GM19463 (cell line): ENCODE data around the gene HOXA3.

Experiments used
- ATAC-seq: cut with Tn5 transposase; IDR thresholded peaks from one replicate; pipeline ENCODE4 v1.9.1; 2021; ENCODE audit warnings: mild to moderate bottlenecking, moderate library complexity; ENCODE audit not compliant: unreplicated experiment

The HOXA3 gene

DNA sequence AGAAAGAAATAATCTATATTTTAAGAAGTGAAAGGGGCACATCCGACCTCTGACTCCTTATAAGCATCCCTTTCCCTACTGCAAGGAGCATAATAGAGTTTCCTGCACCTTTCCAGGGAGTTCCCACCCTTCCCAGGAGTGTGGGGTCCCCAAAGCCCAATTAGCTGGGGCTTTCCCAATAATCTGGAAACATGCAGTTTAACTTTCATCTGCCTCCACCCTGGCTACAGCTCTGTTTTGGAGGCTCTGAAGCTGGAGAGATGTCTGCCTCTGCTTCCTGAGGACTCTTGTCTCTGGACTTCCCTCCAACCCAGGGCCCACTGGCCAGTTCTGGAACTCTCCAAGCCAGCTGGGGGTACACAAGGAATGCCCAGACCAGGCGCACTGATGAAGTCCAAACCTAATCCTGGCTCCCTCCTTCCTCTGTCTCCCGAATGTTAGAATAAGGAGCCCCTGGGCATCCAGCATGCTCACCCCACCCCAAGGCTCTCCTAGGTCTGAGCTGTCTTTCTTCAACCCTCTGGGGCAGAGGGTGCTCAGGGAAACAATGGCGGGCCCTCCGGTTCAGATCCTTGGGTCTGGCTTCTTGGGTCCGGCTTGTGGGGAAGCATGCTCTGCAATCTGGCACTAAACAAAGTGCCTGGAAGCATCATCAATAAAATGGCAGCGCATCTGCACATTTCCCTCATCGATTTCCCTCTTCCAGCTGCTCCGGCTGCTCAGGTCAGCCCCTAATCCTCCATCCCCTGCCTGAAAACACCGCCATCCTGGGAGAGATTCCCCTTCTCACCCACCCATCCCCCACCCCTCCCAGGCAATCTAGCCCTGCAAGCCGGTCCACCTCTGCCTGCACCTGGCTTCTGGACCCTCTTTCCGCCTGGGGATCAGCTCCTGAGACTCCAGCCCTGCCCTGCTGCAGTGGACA, 35.2 kb downstream of the HOXA3 start:
- no peak for ATAC-seq

DNA sequence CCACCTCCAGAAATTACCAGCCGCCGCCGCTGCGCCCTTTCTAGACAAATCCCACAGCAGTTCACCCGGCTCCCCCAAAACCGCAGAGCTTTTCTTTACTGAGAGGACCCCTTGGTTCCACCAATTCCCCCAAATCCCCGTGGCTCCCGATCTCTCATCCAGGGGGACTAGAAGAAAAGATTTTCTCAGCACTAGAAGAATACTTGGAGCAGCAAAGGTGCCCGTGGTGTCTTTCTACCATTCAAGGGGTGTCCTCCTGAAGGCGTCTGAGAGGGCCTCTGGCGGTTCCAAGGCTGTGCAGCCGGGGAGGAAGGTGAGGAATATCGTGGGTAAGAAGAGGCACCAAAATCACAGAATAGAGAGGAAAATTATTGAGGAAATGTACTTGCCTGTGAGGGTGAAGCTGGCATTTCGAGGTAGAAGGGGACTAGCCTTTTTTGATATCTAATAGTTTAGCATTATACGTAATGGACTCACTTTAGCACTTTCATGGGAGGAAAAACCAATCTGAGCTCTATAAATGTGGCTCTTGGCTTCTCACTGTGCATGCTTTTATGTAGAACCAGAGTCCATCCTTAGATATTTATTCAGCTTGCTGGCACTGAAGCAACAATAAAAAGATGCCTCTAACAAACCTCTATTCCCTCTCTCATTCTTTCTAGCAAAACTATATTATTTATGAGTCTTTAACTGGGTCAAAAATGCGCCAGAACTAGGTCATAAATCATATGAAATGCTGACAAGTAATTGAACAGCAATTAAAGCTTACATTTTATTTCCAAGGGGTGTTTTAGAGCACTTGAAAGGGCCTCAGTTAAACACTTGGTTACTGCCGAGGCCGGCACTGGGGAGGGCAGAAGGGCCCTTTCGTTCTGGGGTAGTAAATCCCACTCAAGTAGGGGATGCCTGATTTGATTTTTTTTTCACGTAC, 36.1 kb downstream of the HOXA3 start:
- ATAC-seq, result no peak

DNA sequence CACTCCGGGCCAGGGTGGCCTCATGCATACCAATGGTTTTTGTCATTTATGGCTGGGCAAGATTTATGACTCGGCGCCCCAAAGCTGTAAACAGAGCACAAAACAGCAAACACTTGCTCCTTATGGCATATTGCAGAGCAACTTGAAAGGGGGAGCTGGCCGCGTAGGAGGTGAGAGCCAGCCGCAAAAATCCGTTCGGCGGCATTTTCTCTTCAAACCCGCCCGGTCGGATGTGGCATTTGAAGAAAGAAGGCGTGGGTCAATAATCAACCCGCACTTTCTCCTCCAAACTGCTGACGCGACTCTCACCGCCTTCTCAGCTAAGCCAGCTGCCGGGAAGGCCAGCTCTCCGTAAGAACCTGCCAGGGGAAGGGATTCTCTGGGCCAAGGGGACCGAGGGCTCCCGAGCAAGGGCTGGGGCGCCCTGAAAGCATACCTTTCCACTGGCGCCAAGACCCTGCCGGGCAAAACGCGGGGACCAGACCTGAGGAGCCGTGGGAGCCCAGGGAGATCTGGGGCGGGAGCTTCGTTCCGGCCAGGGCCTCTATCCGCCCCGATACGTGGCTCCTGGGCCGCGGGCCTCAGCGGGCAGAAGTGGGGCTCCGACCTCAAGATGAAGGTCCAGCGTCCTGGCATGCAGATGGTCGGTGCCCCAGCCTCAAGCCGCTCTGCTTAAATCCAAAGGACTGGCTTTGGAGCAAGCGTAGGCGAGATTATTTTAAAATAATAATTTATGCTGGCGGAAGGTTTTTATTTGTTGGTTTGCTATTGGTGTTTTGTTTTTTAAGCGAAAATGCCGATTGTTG, 37.0 kb downstream of the HOXA3 start:
- ATAC-seq, result no peak

DNA sequence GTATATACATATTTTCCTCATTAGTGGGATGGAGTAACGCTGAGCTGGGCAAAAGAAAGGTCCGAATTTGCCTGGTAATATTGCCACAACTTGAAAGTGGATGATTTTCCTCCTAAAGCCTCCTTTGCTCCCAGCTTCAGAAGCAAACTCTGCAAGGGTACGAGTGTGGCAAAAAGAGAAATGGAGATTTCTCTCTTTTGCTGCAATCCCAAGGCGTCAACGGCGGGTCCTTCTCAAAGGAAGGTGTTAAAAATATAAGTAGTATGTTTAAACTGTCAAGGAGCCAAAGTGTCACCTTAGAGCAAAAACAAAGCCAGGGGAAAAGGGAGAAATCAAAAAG, 37.5 kb downstream of the HOXA3 start:
- no peak for ATAC-seq

DNA sequence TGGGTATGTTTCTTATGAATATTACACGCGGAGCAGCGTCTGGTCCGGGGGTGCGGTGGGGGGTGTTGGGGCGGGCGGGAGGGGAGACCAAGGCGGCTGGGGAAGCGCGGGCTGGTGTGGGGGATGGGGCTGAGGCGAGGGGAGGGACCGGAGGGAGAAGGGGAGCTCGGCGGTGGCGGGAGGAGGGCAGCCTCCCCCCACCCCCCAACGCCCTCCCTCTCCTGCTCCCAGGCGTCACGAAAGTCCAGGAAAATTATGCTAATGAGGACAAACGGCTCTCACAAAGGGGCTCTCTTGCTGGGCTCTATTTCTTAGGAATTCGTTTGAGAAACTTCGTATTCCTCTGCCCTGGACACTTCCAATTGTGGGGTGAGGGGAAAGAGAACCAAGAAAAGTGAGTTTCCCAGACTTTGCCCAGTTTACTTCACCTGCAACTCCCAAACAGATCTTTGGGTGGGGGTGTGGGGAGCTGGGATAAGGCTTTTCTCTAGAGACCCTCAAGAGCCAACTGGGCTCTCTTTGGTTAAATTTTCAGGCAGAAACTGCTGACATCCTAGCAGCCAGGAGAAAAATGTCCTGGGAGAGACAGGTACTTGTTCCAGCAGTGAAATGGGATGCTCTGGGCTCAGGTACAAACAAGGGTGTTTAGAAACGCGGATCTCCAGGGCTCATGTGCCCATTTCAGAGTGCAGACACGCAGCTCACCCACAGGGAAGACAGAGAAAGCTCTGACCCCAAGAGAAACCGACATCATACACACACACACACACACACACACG, 38.2 kb downstream of the HOXA3 start:
- ATAC-seq, result no peak

DNA sequence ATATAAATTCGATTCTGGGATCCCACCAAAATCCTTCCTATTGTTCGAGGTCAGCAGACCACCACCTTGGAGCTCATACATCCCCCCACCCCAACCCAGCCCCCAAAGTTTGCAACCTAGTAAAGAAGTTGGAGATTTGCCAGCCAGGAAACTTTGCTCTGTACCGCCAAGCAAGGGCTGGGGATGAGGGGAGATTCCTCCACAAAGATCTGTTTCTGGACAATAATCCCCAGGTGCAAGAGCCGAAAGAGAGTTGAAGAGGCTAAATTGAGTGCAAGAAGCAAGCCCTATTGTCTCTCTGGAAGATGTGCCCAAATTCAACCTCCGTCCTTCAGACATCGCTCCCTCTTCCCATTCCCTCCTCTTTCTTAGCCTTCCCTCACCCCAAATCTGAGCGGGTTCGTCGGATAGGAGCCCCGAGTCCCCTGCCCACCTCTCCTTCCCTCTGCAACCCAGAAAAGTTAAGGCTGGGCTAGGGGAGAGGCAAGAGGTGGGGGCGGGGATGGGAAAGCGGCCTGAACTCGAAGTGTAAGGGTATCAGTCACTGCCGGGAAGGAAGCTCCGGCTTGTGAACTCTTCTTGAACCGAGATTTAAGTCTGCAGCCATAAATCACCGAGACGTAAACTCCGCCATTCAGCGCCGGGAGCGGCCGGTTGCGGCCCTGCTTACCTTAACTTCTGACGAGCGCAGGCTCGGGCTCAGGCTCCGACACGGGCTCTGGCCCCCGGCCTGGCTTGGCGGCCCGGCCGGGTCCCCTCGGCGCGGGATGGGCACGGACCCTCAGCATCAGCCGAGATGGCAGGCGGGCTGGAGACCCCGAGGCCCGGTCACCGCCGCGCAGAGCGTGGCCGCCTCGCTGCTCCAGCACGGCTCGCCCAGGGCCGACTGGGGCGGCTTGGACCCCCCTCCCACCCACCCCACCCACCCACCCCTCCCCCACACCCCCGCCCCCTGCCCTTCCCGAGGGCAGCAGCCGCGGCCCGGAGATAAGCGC, 39.1 kb downstream of the HOXA3 start:
- no peak for ATAC-seq

DNA sequence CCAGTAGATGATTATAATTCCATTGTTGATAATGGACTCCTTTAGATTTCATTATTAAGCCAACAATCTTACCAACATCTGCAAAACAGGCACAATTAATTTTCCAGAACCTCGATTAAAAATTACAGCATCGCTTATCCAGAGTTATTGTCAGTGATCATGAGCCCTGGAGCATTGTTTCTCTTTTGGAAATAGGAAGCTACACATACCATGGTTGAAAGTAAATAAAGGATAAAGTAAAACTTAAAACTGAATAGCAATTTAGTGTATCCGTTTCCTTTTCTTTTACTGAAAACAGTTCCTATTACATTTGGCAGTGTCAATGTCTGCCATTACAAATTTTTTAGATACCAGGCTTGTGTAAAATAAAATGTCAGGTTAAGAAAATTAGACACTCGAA, 40.0 kb downstream of the HOXA3 start:
- ATAC-seq, result no peak

DNA sequence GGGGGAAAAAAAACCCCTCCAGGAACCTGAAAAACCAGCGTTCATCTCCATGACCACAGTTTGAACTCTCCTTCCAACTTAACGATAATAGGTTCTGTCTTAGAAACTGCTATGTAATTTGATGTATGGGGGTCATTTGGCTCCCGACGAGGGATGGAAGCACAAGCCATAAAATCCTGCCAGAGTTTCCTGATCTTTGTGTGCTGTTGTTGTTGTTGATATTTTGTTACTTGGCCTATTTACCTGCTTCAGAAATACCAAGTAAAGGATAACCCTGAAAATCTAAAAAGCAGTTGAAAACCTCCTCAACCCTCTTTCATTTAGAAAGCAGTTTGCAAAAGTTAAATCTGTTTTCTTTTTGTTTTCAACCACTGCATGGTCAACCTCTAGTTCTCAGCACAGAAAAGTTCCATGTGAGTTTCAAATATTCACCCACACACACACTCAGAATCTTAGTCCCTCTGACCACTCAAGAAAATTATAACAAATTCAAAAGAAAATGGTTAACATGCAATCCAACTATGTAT, 40.6 kb downstream of the HOXA3 start:
- no peak for ATAC-seq

DNA sequence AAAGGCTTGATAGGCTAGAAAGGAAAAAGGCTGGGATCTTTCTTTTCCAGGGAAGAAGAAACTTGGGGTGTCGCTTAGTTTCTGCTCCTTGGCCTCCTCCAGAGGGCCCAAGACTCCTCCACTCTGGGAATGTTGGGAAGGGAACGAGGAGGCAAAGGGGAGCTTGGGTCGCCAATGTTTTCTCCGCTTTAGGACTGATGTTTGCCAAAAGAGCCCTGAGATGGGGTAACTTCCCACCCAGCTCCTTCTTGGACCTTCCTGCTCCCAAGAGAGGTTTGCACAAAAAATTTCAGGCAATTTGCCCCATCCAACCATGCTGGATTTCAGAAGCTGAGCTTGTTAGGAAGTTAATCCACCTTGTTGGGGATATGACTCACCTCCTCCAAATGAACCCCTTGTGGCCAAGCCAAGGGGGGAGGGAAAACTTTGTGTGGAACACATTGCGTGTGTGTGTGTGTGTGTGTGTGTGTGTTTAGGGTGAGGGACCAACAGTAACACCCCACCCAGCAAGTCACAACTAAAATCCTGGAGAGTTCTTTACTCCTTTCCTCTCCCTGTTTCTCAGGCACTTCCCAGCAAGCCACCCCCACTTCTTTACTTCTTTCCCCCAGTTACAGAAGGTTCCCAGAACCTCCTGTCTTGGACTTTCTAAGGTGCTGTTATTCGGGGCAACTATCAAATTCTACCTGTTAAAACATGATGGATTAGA, 41.2 kb downstream of the HOXA3 start:
- ATAC-seq, result no peak

DNA sequence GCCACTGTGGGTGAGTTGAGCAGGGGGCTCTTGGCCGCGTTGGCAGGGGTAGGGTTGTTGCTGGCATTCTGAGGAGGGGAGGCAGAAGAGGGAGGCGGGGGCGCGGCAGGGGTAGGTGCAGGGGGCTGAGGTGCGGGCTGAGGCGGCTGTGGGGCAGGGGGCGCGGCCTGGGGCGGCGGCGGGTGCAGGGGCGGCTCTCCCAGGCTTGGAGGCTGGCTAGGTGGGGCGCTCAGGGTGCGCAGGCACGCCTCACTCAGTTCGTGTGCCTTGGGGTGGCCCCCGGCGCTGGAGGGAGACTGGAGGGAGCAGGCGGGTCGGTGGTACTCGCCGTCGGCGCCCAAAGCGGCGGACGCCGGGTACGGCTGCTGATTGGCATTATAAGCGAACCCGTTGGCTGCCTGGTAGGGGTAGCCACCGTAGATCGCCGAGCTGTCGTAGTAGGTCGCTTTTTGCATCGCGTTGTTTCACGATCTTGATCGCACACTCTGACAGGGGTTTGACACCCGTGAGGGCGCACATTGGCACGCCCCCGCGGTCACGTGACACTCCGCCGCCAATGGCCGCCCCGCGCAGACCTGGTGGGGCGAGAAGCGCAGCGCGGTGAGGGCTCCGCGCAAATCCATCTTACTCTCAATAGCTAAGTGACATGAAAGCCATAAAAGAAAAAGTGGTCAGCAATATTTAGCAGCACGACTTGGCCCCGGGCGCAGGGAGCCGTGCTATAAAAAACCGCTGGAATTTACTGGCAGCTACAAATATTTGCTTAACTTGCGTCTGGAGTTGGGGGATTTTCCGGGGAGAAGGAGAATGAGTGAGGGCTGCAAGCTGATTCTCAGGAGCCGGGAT, 42.0 kb downstream of the HOXA3 start:
- no peak for ATAC-seq

DNA sequence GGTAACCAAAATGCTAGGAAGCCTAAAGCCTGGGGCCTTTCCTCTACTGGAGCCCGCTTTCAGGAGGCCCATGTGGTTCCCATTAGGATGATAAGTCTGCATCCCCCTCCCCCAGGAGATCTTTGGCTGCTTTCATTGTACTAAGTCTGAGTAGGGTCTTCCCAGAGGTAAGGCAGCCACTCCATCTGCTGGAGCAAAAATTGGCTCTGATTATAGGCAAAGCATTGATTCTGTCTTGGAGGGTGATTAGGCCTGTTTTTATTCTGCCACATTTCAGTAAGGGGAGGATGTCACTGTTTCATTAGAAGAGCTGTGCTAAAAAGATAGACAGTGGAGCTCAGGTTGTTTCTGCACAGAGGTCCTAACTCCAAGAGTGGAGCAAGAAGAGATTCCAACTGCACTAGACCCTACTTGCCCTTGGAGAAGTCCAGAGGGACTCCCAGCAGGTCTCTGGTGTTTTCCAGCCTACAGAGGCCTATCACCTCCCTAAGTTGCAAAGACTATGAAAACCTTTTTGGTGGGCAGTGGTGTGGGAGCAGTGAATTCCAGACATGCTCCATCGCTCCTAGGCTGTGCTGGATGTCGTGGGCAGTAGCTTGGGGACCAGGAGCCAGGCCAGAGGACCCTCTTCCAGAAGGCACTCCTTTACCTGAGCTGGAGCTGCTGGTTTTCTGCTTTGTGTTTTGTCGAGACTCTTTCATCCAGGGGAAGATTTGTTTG, 42.8 kb downstream of the HOXA3 start:
- no peak for ATAC-seq

DNA sequence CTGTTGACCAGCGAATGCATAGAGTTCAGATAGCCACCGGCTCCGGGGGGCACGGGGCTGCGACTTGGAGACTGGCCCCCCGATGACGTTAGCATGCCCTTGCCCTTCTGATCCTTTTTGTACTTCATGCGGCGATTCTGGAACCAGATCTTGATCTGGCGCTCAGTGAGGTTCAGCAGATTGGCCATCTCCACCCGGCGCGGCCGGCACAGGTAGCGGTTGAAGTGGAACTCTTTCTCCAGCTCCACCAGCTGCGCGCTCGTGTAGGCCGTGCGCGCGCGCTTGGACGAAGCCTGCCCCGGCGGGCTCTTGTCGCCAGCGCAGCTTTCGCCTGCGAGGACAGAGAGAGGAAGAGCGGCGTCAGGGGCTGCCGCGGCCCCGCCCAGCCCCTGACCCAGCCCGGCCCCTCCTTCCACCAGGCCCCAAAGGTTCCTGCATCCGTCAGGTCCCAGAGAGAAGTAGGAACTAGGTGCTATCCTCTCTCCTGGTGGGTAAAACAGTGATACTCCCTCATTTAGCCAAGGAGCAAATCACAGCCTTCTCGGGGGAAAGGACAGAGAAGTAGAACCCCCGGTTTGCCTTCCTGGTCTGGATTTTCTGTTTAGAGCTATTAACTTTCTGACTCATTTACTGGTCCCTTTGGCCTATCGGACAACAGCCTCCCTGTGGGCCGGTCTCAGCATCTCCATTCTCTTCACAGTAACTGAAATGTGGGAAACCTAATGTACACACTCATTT, 43.8 kb downstream of the HOXA3 start:
- ATAC-seq, result no peak

DNA sequence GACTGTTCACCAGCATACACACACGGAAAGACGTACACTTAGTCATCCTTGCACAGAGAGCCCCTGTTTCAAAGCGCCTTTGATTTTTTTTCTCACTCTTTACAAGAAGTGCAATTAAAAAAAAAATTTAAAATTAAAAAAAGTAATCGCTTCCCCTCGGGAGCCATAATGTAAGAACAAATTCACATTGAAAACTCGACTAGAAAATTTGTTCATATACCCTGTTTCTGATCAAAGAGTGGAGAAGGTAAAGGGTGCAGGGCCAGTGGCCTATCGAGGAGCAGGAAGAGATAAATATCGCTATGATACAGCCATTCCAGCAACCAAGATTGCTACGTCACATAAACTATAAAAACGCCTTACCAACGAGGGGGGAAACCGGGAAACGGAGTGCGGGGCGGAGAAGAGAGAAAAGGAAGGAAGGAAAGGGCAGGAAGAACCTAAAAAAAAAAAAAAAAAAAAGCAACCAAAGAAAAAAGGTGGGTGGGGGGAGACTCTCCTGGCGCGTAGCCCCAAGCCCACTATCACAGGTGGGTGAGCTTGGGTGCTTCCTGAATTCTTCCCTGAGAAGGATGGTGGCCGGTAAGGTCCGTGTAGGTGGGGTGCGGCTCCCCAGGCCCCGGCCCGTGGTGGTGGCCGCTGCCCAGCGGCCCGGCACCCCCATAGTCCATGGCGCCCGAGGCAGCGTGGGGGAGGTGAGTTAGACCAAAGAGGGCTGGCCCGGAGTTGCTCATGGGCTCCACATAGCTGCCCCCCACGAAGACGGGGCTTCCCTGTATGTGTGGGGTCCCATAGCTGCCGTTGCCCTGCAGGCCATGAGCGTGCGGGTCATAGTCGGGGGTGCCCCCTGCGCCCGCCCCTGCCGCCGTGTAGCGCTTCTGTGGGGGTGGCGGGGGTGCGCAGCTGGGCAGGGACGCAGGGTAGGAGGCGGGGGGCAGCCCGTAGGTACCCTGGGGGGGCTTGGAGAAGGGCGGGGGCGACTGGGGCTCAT, 44.7 kb downstream of the HOXA3 start:
- ATAC-seq, result no peak

DNA sequence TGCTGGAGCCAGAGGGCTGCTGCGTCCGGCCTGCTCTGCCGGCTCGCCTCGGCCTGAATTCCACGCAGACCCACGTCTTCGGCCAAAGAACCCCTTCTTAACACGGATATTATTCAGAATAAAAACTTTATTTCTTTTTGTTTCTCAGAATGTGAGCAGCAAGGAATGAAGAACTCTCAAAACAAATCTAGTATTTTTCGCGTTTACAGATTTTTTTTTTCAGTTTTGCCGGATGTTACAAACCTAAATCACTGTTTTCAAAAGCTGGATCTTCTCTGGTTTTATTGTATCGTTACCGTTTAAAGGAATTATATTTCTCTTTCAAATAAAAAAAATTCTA, 45.5 kb downstream of the HOXA3 start:
- ATAC-seq, result no peak
